HuH-7.5 (cell line): ENCODE data around the gene AOAH.
"Not testable (repeated sequence)": the region's sequence is repeated elsewhere in the genome, so short reads cannot be mapped to it uniquely, and the experiment has no call there.

ENCODE experiments used
- DNase-seq: peaks from one replicate; pipeline ENCODE4 v3.0.0; 2011; ENCODE audit warnings: low spot score

Gene AOAH

GRCh38 chr7:36469236-36469635 lies 255.1 kb downstream of the AOAH start:
- DNase-seq, result no peak

- no peak for DNase-seq
These were observed 255.8 kb downstream of the AOAH start for GRCh38 chr7:36468370-36469101.

- not testable (repeated sequence) for DNase-seq
These were observed 258.3 kb downstream of the AOAH start for GRCh38 chr7:36466001-36466400.

GRCh38 chr7:36464271-36464670 lies 260.0 kb downstream of the AOAH start:
- no peak for DNase-seq
